SIG-M5 treated with dmso at 0.1 percent for 504 hours (cell line): ENCODE data around the gene PTPRT.

ENCODE experiments used
- DNase-seq: peaks from one replicate; lab custom pipeline; 2025; ENCODE audit not compliant: unreplicated experiment; lab: John Stamatoyannopoulos, UW

The PTPRT gene

GRCh38 chr20:42493001-42493400 lies 696.7 kb downstream of the PTPRT start:
- DNase-seq, result no peak

- peak; percentile 33 for DNase-seq
Observed at GRCh38 chr20:42492290-42492689, 697.4 kb downstream of the PTPRT start.

DNA sequence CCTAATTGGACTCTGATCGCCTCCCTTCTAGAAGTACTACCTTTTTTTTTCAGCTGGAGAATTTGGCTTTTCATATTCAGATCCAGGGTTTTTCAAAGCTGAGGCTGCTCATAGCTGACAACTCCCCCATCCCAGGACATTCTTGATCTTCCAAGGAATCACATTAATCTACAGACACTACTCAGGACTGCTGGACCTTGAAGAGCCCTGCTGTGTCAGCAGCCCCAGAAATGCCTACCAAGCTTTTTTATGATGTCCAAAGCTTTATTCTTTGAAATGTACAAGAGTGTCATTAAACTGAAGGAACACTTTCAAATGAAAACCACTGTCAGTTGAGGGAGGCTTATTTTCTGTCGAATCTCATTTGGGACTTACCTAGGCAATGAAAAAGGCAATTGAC lies 704.1 kb downstream of the PTPRT start:
- DNase-seq, result no peak

GRCh38 chr20:42484790-42485375 lies 704.8 kb downstream of the PTPRT start:
- DNase-seq, result no peak

GRCh38 chr20:42484335-42484734 lies 705.4 kb downstream of the PTPRT start:
- DNase-seq, result no peak

- DNase-seq, result peak; percentile 39
Observed at GRCh38 chr20:42483730-42484303, 705.9 kb downstream of the PTPRT start.

GRCh38 chr20:42482808-42483207 lies 706.9 kb downstream of the PTPRT start:
- no peak for DNase-seq

GRCh38 chr20:42475773-42476172 lies 713.9 kb downstream of the PTPRT start:
- DNase-seq, result no peak

- DNase-seq, result no peak
Observed at GRCh38 chr20:42474646-42475045, 715.1 kb downstream of the PTPRT start.

DNA sequence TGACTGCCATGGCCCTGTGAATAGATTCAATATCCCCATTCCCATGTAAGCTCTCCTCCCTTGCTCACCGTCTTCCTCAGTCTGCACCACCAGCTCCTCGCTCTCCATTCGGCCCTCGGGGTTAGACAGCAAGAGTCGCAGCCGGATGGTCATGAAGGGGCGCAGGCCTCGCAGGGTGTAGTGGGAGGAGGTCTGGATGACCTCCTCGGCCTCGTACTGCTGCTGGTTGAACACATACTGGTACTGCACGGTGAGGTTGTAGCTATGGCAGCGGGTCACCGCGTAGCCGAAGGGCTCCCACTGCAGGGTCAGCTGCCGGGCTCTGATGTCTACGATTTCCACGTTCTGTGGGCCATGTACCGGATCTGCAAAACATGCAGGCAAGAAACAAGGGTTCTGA lies 717.5 kb downstream of the PTPRT start:
- no peak for DNase-seq

GRCh38 chr20:42461965-42462593 lies 727.6 kb downstream of the PTPRT start:
- DNase-seq, result no peak

- no peak for DNase-seq
Observed at GRCh38 chr20:42461291-42461690, 728.4 kb downstream of the PTPRT start.

DNA sequence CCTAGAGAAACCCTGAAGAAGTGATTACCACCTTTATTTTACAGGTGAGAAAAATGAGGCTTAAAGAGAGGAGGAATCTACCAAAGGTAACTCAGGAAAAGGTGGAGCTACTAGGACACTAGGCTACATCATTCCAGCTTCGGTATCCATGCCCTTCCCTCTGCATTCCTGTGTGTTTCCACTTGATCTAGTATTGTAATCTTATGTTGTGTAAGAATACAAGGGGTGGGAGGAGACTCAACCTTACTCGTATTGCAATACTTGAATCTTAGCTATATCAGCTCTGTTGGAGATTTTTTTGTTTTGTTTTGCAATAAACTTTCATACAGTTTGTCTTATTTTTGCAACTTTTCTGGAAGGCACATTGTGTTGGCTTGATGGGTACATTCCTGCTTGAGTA lies 742.4 kb downstream of the PTPRT start:
- DNase-seq, result no peak

DNA sequence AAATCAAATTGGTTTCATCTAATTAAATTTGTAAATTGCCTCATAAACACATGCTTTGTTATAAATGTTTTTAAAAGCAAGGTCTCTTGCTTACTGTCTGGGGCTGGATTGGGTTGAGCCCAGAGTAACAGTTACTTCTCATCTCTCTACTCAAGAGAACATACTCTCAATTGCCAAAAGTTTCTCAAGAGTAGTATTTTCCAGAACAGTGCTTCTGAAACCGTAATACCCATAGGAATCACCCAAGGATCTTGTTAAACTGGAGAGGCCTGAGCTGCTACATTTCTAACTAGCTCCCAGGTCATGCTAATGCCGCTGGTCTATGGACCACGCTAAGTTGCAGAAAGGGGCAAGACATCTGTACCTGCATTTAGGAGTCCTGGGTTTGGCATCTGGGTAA lies 744.9 kb downstream of the PTPRT start:
- DNase-seq, result no peak

DNA sequence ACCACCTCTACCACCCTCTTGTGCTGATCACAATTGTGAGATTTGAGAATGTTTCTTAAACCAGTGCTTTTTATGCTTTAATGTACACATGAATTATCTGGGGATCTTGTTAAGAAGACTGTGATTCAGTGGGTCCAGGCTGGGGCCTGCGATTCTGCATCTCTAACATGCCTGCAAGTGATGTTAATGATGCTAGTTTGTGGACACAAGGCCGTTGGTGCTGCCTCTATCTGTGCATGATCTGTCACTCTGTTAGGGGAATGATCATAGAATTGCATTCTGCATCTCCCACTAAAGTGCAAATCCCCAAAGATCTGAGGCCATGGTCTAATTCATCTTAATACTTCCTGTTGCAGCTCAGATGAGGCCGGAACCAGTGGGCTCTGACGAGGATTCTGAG lies 746.5 kb downstream of the PTPRT start:
- no peak for DNase-seq

DNA sequence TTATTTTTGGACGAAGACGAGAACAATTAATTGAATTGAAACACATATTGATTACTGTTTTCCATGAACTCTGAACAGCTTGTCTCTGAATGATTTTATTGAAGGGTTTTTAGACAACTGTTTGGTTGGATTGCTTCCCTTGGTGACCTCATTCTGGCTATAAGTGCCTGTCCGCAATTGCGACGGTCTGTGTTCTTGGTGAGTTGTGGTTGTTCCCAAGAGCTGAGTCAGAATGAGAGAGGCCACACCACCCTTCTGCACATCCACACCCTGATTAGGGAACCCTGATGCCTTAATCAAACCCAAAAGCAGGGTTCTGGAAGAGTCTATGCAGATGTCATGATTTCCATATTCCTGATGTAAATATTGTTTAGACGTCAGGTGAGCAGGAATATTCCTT lies 747.0 kb downstream of the PTPRT start:
- no peak for DNase-seq

DNA sequence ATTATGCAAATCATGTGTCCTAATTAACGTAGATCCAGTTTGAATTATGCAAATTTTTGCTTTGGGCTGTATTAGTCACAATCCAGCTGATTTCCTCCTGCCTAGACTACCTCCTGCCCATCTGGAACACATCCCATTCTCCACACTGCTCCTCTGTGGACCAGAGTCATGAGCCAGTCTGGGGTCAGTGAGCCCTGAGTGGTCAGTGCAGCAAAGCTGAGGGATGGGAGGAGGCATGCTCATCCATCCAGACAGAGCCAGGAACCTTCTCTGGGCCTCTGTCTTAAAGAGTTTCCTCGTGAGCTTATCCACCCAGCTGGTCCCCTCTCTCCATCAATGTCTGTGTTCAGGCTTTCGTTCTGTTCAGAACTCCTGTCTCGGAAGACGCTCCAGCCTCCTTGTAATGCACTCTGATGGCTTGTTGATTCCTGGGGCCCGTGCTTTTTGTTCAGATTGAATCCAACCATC lies 747.8 kb downstream of the PTPRT start:
- DNase-seq, result no peak

DNA sequence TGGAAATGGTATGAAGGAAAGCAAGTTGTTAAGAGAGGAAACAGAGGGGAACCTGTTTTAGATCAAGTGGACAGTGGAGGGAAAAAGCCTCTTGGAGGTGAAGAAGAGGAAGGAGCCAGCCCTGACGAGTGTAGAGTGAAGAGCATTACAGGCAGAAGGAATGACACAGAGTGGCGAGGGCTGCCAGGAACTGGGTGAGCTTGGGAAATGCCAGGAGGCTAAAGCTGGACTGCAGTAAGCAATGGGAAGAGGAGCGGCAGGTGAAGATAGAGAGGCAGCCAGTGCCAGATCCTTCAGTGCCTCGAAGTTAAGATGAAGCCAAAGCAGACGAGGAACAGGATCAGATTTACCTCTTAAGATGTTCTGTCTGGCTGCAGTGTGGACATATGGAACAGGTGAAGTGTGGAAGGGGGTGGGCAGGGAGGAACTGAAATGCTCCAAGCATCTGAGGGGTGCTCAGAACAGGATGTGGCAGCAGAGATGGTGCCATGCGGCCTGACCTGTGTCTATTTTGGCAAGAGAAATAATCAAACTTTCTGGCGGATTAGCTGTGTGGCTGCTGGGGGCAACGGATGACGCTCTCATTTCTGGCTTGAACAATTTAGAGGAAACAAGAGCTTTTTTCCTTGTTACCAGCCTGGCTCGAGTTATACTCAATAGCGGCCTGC lies 748.4 kb downstream of the PTPRT start:
- no peak for DNase-seq

GRCh38 chr20:42435230-42435629 lies 754.5 kb downstream of the PTPRT start:
- peak; percentile 28 for DNase-seq

GRCh38 chr20:42432496-42433334 lies 757.0 kb downstream of the PTPRT start:
- DNase-seq, result no peak

DNA sequence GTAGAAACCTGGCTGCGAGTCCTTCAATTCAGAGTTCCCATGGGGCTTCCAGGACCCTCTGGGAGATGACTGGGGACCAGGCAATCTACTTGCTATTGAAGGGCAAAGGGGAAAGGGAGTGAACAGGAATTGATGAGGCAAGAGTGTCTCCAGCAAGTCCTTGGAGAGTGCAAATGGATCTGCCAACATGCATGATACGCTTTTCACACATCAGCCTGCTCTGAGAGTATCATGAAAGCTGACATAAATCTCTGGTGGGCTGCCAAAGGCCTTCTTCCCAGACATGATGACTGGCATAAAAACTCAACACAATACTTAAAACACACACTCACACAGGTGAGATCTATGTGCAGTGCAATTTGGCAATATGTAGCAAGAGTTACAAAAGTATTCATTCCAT lies 759.1 kb downstream of the PTPRT start:
- DNase-seq, result no peak
